GM08714 (cell line): Measurements from ENCODE around the gene RCAN3.

Experiments used
- H3K4me3 ChIP-seq: fragments of 200-500 bp; sonication (Bioruptor generic); 2 replicates; pipeline ENCODE4 v1.5.1; 2014; ENCODE audit warnings: mild to moderate bottlenecking, low read length, inconsistent platforms
- ZNF274 ChIP-seq: IDR thresholded peaks from 2 replicates; pipeline ENCODE4 v1.6.1; 2012; ENCODE audit warnings: mild to moderate bottlenecking, low read depth, low read length

RCAN3 gene

DNA sequence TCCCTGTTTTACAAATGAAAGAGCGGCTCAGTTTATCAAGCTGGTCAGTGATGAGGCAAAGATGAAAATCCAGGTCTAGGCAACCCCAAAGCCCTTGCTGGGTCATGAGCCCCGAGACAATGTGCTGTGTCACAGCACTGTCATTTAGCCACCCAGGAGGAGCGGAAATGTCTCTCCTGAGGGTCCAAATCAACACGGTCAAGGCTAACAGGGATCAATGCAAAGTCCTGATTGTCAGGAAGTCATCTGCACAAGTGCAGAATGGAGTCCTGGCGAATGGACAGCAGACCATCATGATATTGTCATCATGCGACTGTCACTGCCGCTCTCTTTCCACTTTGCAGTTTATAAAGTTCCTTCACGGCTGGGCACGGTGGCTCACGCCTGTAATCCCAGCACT is 83.5 kb downstream of the RCAN3 start:
- no peak for TF ChIP-seq ZNF274
- no peak overlapping the region for H3K4me3 ChIP-seq

DNA sequence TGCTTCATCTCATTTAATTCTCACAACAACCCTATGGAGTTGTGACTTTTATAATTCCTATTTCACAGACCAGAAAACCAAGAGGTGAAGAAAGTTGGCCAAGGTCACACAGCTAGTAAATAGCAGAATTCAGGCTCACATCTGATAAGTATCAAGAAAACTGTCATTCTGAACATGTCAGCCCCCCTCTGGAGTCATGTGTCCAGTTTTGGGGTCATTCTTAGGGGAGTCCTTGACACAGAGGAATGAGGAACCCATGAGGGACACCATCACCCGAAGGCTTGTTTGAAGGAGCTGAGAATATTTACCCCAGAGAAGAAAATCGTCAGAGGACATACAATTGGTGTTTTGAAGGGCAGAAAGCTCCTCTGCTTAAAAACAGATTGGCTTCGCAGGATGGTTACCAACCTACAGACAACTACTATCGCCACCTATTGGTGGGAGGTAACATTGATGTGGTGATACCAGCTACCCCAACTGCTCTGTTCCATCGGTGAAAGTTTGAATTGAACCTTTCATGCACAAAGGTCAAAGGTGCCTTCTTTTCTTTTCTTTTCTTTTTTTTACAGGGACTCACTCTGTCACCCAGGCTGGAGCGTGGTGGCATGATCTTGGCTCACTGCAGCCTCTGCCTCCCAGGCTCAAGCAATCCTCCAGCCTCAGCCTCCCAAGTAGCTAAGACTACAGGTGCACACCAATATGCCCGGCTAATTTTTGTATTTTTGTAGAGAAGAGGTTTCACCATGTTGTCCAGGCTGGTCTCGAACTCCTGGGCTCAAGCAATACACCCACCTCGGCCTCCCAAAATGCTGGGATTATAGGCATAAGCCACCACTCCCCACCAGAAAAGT is 84.6 kb downstream of the RCAN3 start:
- H3K4me3 ChIP-seq, result no peak overlapping the region
- no peak for TF ChIP-seq ZNF274

DNA sequence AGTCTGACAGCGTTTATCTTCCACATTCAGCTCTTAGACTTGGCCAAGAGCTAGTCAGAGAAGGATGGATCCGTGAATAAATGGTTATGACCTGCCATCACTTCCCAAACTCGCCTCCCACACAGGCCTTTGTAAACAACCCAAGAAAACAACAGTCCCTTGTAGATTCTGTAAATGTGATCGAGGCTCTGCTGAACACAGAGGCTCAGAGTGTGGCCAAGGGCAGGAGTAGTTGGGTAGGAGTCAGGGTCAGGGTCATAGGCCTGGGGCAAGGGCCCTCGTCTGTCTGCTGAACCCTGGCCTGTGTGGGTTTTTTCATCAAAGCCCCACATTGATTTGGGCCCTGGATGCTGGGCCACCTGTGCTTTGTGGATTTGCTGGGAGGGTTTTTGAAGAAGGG is 85.9 kb downstream of the RCAN3 start:
- no peak for TF ChIP-seq ZNF274
- H3K4me3 ChIP-seq, result no peak overlapping the region

DNA sequence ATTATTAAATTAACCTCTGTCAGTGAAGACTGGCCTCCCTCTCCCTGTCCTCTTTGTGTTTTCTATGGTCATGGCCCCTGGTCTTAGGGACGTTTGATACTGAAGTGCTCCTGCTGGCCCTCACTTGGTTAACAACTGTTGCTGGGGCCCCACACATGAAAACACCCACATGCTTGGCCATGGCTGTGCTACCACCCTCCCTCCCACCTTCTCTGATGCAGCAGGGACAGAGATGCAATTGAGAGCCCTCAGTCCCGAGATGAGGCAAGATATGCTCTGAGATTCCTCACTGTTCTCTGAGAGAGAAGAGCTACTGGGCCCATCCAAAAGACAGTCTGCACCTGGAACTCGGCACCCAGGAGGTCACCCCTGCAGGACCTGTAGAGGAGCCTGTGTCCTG is 86.6 kb downstream of the RCAN3 start:
- H3K4me3 ChIP-seq, result no peak overlapping the region
- no peak for TF ChIP-seq ZNF274
